ENCODE data around the gene HOXA7. TPM values are rescaled to one million over a fixed set of nuclear protein-coding genes. Genes with fewer than 3 reads are reported as not detected.
A peak's percentile ranks its signal among the peaks of the same experiment; 100 is the strongest.

The HOXA7 gene
- total RNA-seq, 1 experiment from 2014 or later, result 5.1 TPM

DNA sequence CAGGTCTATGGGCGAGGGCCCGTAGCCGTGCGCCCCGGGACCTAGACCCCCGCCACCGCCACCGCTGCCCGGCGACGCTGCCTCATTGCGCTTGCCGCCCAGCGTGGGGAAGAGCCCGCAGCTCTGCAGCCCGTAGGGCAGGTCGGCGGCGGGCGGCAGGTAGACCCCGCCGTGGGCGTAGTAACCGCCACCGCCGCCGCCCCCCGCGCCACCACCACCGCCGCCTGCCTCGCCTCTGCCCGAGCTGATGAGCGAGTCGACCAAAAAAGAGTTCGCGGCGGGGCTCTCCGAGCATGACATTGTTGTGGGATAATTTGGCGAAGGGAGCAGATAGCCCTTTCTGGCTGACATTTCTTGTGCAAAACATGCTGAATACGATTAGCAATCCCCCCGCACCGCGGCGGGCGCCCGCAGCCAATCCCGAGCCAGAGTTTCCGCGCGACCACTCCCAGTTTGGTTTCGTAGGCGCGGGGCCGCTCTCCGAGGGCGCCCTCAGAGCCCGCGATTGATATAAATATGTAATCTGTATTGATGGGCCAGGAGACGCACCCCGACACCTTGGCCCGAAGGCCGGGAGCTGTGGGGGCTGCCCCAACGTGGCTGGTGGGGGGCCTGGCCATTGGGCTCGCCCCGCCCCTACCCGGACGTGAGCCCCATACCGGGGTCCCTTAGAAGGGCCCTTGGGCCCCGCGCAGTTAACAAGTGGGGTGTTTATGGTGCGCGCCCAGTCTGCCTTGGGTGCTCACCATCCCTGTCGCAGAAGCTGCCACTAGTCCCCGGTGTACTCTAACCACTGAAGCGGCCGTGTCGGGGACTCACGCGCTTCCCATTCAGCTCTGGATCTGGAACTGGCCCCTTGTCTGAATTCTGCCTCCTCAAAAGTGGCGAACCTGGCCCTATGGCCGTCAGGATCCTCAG is 17.7 kb upstream of the HOXA7 start, which contains the start of gene HOXA10:
Gene HOXA10 (minus strand): TSS at position 365 of the 918 bp plus-strand sequence. CDS start 14 bp downstream, at position 351.
- peak; percentile 66 for DNase-seq (ENCODE audit: low read depth)
- in situ Hi-C loops (cut with HindIII; ENCODE audit: low pct_unique_long_range_greater_than_20kb, low sequenced_read_pairs), result no loop called here

DNA sequence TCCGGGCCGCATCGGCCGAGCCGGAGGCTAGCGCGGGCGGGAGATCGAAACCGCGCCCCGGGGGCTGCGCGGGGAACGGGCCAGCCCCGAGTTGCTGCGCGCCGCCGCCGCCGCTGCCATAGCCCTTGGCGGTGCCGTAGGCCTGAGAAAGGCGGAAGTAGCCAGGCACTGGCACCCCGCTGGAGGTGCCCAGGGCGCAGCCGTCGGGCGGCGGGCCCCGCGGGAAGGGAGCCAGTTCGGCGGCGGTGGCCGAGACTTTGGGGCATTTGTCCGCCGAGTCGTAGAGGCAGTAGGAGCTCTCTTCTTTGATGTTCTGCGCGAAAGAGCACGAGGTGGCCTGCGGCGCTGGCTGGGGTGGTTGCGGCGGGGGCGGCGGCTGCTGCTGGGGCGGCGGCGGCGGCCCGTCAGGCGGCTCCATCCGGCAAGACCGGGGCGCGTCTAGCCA is 17.1 kb upstream of the HOXA7 start:
- in situ Hi-C loops (cut with HindIII; ENCODE audit: low pct_unique_long_range_greater_than_20kb, low sequenced_read_pairs), result no loop called here
- DNase-seq (ENCODE audit: low read depth), result peak; percentile 65

DNA sequence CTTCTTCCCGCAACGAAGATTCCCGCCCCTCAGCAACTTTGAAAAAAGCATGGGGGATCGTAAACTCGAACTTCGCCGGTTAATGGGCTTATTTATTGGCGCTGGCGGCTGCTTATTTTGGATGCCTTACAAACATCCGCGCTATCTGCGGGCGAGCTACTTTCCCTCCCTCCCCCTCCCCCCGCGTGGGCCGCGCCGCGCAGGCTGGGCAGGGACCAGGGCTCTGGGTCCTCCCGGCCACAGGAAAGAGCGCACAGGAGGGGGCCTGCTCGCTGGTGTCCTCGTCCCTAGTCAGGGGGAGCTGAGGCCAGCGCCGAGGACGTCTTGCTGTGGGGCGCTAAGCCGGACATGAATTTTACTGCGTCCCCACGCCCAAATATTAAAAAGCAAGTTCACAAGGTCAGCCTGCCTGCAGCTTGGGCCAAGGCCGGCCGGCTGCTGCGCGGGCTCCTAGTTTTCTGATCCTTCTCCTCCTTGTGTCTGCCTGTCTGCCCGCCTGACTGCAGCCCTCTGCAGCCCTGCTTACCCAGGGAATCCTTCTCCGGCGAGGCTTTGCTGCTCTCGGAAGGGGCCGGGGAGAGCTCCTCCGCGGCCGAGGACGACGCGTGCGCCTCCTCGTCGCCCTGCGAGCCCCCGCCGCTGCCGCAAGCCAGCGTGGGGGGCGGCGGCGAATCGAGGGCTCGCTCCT is 16.5 kb upstream of the HOXA7 start:
- DNase-seq (ENCODE audit: low read depth), result peak; percentile 87
- in situ Hi-C loops (cut with HindIII; ENCODE audit: low pct_unique_long_range_greater_than_20kb, low sequenced_read_pairs), result no loop called here

DNA sequence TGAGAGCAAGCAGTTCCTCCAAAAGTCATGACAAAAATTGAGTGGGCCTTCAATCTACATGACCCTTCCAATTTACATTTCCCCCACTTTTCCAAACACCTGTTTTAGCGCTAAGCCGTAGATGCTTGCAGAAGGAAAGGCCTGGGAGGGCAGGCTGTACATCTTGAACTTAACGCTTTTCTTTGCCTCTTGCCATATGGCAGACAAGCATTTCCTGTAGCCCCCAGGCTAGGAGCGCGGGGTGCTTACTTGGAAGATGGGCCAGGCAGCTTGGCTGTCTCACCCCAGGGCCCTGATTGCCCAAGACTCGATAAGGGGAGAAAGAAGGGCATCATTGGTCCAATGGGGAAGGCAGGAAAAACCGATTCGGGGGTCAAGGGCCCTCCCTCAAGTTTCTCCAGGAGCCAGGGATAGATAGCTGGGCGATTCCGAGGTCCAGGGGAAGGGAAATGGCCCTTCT is 15.9 kb upstream of the HOXA7 start:
- DNase-seq (ENCODE audit: low read depth), result peak; percentile 62
- in situ Hi-C loops (cut with HindIII; ENCODE audit: low pct_unique_long_range_greater_than_20kb, low sequenced_read_pairs), result no loop called here

DNA sequence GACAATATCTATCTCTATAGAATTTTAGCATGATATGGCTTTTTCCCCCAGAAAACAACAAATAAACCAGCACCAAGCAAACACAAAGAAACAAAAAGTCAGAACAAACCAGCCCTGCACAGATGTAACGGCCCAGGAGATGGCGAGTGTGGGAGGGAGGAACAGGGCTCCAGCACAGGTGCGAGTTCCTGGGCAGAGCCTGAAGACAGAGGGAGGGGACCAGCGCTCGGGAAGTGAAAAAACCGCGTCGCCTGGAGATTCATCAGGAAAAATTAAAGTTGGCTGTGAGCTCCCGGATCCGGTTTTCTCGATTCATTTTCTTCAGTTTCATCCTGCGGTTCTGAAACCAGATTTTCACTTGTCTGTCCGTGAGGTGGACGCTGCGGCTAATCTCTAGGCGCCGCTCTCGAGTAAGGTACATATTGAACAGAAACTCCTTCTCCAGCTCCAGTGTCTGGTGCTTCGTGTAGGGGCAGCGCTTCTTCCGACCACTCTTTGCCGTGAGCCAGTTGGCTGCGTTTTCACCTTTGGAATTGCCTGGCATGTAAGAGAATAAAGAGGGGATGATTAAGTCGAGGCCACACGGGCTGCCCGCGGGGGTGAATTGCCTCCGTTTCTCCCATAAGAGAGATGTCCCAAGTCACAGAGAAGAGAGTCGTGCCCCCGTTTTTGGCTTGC is 15.3 kb upstream of the HOXA7 start:
- in situ Hi-C loops (cut with HindIII; ENCODE audit: low pct_unique_long_range_greater_than_20kb, low sequenced_read_pairs), result no loop called here
- peak; percentile 70 for DNase-seq (ENCODE audit: low read depth)

DNA sequence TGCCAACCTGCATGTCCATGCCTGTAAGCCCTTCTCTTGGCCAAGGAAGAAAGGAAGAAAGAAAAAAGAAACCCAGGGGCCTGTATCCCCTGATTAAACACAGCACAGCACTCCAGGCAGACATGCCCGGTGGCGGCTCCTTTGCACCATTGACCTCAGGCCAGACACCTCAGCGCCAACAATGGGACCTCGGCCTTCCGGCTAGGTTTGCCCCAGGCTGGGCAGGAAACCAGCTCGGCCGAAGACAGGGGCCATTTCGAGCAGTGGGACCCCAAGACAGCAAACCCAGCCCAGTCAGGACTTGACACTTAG is 14.8 kb upstream of the HOXA7 start:
- DNase-seq (ENCODE audit: low read depth), result peak; percentile 65
- in situ Hi-C loops (cut with HindIII; ENCODE audit: low pct_unique_long_range_greater_than_20kb, low sequenced_read_pairs), result no loop called here

DNA sequence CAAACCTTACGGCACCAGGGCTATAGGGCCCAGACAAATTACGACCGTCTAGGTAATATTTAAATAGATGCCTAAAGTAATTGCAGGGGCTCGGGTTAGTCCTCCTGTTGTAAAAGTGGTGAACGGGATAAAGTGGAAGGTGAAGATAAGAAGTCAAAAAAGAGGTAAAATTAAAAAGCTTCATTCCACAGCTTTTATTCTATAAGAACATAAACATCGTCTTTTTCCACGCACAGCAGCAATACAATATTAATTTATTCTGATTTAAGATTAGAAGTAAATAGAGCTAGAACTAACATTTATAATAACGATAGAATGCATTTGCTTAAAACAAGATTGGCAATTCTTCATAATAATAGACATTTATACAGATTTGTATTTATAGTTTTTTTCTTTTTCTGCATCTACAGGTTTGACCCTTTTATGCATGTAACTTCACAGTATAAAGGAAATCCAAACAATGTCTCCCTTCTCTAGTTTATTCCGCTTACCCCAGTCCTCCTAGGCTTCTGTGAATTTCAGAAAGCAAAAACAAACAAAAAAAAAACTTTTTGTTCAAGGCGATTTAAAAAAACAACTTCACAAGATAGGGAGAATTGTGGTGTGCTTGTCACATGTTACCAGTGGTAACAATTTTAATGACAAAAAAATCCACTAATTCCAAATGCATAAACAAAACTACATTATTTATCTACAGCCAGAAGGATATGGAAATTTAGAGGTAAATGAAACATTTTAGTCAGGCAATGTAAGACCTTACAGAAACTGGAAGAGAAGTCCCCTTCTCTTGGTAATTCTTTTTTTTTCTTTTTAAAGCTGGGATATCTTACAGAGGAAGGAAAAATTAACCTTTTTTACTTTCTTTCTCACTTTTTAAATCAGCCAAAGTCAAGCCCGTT is 14.2 kb upstream of the HOXA7 start:
- DNase-seq (ENCODE audit: low read depth), result peak; percentile 43
- in situ Hi-C loops (cut with HindIII; ENCODE audit: low pct_unique_long_range_greater_than_20kb, low sequenced_read_pairs), result no loop called here

DNA sequence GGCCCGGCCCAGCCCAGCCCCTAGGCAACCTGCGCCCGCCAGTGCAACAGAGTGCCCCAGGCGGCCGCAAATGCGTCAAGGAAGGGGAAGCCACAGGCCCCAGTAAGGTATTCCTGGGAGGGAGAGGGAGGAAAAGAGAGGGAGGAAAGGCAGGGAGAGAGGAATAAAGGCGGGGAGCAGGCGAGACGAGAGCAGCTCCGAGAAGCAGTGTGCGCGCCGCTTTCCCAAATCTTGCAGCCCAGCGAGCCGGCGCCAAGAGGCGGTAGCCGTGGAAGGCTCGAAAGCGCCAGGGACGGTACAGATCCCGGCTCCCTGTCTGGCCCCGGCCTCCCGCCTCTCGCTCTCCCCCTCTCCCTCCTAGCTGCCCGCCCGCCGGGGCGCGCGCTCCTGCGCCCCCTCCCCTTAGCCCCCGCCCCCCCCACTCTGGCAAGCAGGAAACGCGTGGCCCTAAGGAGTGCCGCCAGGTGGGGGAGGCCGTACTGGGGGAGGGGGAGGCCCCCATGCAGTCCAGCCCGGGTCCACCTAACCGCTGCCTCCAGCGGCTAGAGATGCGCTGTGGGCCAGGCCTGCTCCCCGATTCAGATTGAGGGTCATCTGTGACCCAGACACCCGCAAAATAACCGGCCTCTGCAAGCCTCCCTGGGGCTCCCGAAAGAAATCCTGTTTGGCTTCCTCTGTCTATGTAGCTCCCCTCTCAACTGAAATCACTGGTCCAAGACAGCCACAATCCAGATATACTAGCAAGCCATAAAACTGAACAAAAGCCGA is 13.4 kb upstream of the HOXA7 start:
- in situ Hi-C loops (cut with HindIII; ENCODE audit: low pct_unique_long_range_greater_than_20kb, low sequenced_read_pairs), result no loop called here
- peak; percentile 71 for DNase-seq (ENCODE audit: low read depth)

DNA sequence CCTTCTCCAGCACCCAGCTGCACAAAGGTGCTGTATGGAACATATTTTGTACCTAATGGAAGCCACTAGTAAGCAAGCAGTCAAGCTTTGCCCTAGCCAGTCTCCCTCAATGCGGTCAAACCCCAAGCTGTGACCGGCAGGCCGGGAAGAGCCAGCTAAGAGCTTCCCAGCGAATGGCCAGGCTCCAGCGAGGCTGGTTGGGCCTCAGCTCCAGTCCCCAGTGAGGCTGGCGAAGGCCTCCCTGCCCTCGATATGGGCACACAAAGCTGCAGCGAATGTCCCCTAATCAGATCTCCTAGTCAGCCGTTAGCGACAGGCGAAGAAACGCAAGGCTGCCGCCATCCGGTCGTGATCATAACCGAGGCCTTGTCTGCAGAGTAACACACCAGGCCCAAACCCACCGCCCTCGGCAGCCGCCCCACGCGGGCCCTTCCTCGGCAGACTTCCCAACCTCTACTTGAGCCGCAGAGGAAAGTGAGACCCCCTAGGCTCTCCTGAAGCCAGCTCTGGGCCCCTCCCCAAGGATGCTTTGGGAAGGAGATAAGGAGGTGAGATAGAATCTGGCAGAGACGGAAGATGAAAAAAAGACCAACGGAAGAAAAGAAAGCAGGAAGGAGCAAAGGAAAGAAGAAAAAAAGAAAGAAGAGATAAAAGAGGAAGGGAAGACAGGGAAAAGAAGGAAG is 11.9 kb upstream of the HOXA7 start:
- peak; percentile 72 for DNase-seq (ENCODE audit: low read depth)
- in situ Hi-C loops (cut with HindIII; ENCODE audit: low pct_unique_long_range_greater_than_20kb, low sequenced_read_pairs), result no loop called here

DNA sequence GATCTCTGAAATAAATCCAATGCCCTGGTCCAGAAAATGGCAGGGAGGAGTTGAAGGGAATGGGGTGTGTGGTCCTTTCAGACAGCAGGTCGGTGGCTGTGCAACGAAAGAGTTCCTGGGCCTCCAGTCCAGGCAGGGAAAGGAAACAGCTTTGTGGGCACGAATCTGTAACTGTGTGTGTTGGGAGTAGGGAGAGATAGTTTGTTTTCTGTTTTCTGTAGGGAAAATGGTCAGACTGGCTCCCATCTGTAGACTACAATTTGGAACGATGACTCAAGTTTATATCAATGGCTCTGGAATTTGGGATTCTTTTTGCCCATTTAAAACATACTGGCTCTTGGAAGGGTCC is 11.4 kb upstream of the HOXA7 start:
- no peak for DNase-seq (ENCODE audit: low read depth)
- in situ Hi-C loops (cut with HindIII; ENCODE audit: low pct_unique_long_range_greater_than_20kb, low sequenced_read_pairs), result no loop called here

DNA sequence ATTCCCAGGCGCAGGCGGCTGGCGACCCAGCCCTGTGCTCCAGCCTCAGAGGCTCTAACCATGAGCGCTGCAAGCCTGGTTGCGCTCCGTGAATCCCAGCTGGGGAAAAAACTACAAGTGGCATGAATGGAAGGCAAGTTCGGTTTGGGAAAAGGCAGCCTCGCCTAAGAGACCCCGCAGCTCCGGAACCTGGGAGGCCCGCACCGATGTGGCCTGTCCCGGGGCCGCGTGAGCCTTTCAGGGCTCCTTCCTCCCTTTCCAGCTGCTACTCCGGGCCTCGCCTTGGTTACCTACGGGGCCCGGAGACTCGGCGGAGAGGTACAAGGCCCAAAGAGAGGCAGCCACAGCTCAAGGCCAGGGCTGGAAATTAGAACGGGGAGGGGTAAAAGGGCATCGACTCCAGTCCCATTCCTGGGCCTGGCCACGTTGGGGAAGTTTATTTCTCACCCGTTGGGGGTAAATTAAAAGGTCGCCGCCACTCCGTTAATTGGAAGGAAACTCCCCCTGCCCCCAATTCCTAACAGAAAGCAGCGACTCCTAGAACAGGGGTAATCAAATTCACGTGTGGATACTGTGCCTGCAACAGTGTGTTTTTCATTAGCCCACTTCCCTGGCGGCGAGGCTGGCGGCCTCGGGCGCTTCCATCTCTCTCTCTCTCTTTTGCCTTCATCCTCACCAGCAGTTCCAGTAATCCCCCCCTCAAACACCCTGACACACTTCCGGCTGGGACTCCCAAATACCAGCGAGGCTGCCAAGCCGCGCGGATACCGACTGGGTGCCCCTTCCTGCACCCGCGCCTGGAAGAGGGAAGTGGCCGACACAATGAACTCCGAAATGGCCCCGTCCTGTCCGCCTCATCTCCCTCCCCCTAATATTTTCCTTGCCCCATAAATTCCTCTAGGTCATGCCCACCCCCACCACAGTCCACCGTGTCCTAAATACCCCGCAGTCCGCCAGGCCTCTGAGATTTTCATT is 10.3 kb upstream of the HOXA7 start:
- in situ Hi-C loops (cut with HindIII; ENCODE audit: low pct_unique_long_range_greater_than_20kb, low sequenced_read_pairs), result no loop called here
- peak; percentile 65 for DNase-seq (ENCODE audit: low read depth)

DNA sequence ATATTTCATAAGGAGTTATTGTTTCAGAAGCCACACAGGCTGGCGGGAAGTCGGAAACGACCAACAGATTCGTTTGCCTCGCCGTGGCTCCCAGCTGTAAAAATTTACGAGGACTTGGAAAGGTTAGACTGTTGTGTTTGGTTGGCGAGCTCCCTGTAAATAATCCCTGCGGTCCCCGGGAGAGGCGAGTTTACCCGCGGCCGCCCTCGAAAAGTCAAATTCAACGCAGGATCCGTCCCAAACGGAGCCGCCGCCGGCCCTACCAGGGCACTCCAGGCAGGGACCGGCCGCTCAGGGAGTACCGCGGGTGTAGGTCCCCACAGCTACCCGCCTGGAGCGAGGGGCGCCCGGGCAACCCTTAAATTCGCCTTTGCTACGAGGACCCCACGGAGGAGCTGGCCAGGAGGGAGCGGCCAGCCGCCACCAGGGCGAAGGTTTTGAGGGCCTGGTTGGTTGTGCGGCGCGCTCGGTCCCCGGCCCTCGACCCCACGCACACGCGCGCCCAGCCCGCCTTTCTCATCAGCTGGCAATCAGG is 9.6 kb upstream of the HOXA7 start:
- in situ Hi-C loops (cut with HindIII; ENCODE audit: low pct_unique_long_range_greater_than_20kb, low sequenced_read_pairs), result no loop called here

DNA sequence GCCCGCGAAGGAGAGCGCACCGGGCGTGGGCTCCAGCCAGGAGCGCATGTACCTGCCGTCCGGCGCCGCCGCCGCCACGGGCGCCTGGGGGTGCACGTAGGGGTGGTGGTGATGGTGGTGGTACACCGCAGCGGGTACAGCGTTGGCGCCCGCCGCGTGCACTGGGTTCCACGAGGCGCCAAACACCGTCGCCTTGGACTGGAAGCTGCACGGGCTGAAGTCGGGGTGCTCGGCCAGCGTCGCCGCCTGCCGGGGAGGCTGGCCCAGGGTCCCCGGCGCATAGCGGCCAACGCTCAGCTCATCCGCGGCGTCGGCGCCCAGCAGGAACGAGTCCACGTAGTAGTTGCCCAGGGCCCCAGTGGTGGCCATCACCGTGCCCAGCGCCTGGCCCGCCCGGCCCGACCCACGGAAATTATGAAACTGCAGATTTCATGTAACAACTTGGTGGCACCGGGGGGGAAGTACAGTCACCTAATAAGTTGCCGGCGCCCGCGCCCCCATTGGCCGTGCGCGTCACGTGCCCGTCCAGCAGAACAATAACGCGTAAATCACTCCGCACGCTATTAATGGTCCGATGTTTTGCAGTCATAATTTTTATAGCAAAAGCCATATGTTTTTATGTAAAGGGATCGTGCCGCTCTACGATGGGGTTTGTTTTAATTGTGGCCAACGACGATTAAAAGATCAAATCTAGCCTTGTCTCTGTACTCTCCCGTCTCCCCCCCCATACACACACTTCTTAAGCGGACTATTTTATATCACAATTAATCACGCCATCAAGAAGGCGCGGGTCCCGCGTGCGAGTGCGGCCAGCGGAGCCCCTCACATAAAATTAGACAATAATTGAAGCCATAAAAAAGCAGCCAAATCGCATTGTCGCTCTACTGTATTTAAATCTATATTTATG is 8.9 kb upstream of the HOXA7 start, which contains the start of gene HOXA9:
Gene HOXA9 (minus strand): TSS at position 449 of the 907 bp plus-strand sequence. CDS start 80 bp downstream, at position 369.
- DNase-seq (ENCODE audit: low read depth), result peak; percentile 91
- in situ Hi-C loops (cut with HindIII; ENCODE audit: low pct_unique_long_range_greater_than_20kb, low sequenced_read_pairs), result no loop called here

More for the DNA sequence above, 9.6 kb upstream of the HOXA7 start:
- DNase-seq (ENCODE audit: low read depth), result peak; percentile 52

DNA sequence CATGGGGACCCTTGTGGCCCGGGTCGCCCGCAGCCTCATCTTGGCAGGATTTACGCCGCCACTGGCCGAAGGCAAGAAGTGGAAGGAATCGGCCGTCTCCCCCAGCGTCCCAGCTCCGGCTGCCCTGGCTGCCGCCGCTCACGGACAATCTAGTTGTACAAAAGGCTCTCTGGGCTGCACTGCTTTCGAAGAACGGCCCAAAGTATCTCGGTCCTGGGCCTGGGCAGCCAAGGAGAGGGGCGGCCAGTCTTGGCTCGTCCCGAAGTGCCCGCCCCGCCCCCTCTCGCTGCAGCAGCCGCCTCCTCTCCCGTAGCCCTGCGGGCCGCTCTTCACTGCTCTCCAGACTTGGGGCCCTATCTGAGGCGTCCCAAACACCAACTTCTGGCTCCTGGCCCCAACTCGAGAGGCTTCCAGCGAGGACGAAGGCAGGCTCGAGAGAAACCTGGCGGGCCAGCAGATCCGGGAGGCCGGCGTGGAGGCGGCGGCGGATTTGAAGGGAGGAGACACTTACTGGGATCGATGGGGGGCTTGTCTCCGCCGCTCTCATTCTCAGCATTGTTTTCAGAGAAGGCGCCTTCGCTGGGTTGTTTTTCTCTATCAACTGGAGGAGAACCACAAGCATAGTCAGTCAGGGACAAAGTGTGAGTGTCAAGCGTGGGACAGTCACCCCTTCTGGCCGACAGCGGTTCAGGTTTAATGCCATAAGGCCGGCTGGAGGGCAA is 8.1 kb upstream of the HOXA7 start:
- in situ Hi-C loops (cut with HindIII; ENCODE audit: low pct_unique_long_range_greater_than_20kb, low sequenced_read_pairs), result loop anchor here (5.0 kb wide), 1 partner anchor 37 kb away; no protein-coding TSS in a partner anchor
- peak; percentile 54 for DNase-seq (ENCODE audit: low read depth)
